HG03457 (cell line): ENCODE results near the gene ZCCHC24.

ENCODE experiments used
- ATAC-seq: cut with Tn5 transposase; IDR thresholded peaks from one replicate; pipeline ENCODE4 v1.9.1; 2021; ENCODE audit warnings: moderate number of reproducible peaks; ENCODE audit not compliant: unreplicated experiment

The ZCCHC24 gene

GRCh38 chr10:79385804-79386531, 59.5 kb downstream of the ZCCHC24 start:
- no peak for ATAC-seq

GRCh38 chr10:79385392-79385795, 60.0 kb downstream of the ZCCHC24 start:
- ATAC-seq: no peak

GRCh38 chr10:79384773-79385391, 60.5 kb downstream of the ZCCHC24 start:
- no peak for ATAC-seq

- ATAC-seq: no peak
Observed at GRCh38 chr10:79383974-79384606, 61.3 kb downstream of the ZCCHC24 start.

- no peak for ATAC-seq
Observed at GRCh38 chr10:79382491-79382941, 62.9 kb downstream of the ZCCHC24 start.

- ATAC-seq: no peak
Observed at GRCh38 chr10:79381804-79382221, 63.6 kb downstream of the ZCCHC24 start.

- ATAC-seq: no peak
Observed at GRCh38 chr10:79380946-79381721, 64.3 kb downstream of the ZCCHC24 start.

GRCh38 chr10:79380125-79380945, 65.1 kb downstream of the ZCCHC24 start:
- ATAC-seq: no peak

- no peak for ATAC-seq
Observed at GRCh38 chr10:79379512-79380124, 65.8 kb downstream of the ZCCHC24 start.

GRCh38 chr10:79378647-79379511, 66.5 kb downstream of the ZCCHC24 start:
- ATAC-seq: no peak

GRCh38 chr10:79378383-79378646, 67.1 kb downstream of the ZCCHC24 start:
- ATAC-seq: no peak

- no peak for ATAC-seq
Observed at GRCh38 chr10:79377557-79378382, 67.7 kb downstream of the ZCCHC24 start.

- ATAC-seq: no peak
Observed at GRCh38 chr10:79376751-79377556, 68.5 kb downstream of the ZCCHC24 start.

- ATAC-seq: no peak
Observed at GRCh38 chr10:79376078-79376628, 69.3 kb downstream of the ZCCHC24 start.

- no peak for ATAC-seq
Observed at GRCh38 chr10:79375321-79376077, 69.9 kb downstream of the ZCCHC24 start.

- ATAC-seq: no peak
Observed at GRCh38 chr10:79374312-79375191, 70.9 kb downstream of the ZCCHC24 start.
